ENCODE data around the gene GTPBP10. TPM values are rescaled to one million over a fixed set of nuclear protein-coding genes. Genes with fewer than 3 reads are reported as not detected.

The GTPBP10 gene
- total RNA-seq, 2 donors from 2014 or later: 7.4 to 16.2 TPM

DNA sequence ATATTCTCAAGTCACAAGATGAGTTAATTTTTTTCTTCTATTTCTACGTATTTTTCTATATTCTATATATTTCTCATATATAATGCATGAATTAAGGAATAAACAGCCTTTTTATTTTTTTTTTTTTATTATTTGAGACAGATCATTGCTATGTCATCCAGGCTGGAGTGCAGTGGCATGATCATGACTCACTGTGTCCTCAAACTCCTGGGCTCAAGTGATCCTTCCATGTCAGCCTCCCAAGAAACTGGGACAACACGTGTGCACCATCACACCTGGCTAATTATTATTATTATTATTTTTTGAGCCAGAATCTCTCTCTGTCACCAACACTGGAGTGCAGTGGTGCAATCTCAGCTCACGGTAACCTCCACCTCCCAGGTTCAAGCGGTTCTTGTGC lies 58.3 kb downstream of the GTPBP10 start:
- TF ChIP-seq, protein P1, sequence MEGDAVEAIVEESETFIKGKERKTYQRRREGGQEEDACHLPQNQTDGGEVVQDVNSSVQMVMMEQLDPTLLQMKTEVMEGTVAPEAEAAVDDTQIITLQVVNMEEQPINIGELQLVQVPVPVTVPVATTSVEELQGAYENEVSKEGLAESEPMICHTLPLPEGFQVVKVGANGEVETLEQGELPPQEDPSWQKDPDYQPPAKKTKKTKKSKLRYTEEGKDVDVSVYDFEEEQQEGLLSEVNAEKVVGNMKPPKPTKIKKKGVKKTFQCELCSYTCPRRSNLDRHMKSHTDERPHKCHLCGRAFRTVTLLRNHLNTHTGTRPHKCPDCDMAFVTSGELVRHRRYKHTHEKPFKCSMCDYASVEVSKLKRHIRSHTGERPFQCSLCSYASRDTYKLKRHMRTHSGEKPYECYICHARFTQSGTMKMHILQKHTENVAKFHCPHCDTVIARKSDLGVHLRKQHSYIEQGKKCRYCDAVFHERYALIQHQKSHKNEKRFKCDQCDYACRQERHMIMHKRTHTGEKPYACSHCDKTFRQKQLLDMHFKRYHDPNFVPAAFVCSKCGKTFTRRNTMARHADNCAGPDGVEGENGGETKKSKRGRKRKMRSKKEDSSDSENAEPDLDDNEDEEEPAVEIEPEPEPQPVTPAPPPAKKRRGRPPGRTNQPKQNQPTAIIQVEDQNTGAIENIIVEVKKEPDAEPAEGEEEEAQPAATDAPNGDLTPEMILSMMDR (IDR thresholded peaks at IDR 0.05): no peak
- no peaks in the 10 kb centered on the region for H3K36me3 ChIP-seq
- H3K27ac ChIP-seq: no peak overlapping the region
- H3K4me3 ChIP-seq: no peak overlapping the region
- DNase-seq (ENCODE audit: low spot score): no peak
- ATAC-seq (ENCODE audit: insufficient number of reproducible peaks, low FRiP score, low read depth): no peak
- H3K27me3 ChIP-seq (replicated peaks; ENCODE audit: insufficient read depth): no peaks in the 10 kb centered on the region
- no peaks in the 10 kb centered on the region for H3K4me1 ChIP-seq (ENCODE audit: control insufficient read depth in 1 of 2, low read depth in 2 of 2)
- H3K9me3 ChIP-seq: peaks cover 3% of the 10 kb centered on the region

- ATAC-seq (ENCODE audit: insufficient number of reproducible peaks, low FRiP score, low read depth): no peak
- no peaks in the 10 kb centered on the region for H3K27me3 ChIP-seq (replicated peaks; ENCODE audit: insufficient read depth)
- peaks cover 0 to 7% of the 10 kb centered on the region in 2 donors for H3K4me1 ChIP-seq (ENCODE audit: control insufficient read depth in 1 of 2, low read depth in 2 of 2)
- H3K36me3 ChIP-seq: no peaks in the 10 kb centered on the region
- no peaks in the 10 kb centered on the region for H3K9me3 ChIP-seq
- H3K27ac ChIP-seq: no peak overlapping the region
- H3K4me3 ChIP-seq: no peak overlapping the region
- TF ChIP-seq, protein P1 (IDR thresholded peaks at IDR 0.05): no peak
- DNase-seq (ENCODE audit: low spot score): no peak
Observed at GRCh38 chr7:90407484-90407821, 60.9 kb downstream of the GTPBP10 start.

GRCh38 chr7:90408142-90408541 lies 61.6 kb downstream of the GTPBP10 start:
- H3K4me3 ChIP-seq: no peak overlapping the region
- peaks cover 0 to 7% of the 10 kb centered on the region in 2 donors for H3K4me1 ChIP-seq (ENCODE audit: control insufficient read depth in 1 of 2, low read depth in 2 of 2)
- TF ChIP-seq, protein P1 (IDR thresholded peaks at IDR 0.05): no peak
- H3K27me3 ChIP-seq (replicated peaks; ENCODE audit: insufficient read depth): no peaks in the 10 kb centered on the region
- DNase-seq (ENCODE audit: low spot score) (no peak), ATAC-seq (ENCODE audit: insufficient number of reproducible peaks, low FRiP score, low read depth) (no peak)
- H3K27ac ChIP-seq: no peak overlapping the region
- no peaks in the 10 kb centered on the region for H3K9me3 ChIP-seq
- H3K36me3 ChIP-seq: peaks cover 6% of the 10 kb centered on the region

DNA sequence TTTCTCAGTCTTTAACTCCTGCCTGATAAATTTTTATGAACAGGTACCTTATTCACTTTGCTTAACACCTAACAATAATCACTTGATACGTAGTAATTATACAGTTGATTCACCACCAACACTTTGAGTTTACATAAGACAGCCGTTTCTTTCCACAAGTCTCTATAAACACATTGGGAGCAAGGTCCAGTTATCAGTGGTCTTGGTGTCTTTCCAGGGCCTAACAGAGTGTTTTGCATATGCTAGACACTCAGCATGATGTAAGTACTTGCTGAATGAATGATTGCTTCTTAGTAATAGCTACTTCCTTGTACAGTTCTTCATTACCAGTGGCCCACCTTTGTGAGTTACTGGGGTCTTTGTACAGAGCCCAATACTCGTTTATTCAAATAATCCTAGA lies 63.2 kb downstream of the GTPBP10 start:
- H3K27ac ChIP-seq: no peak overlapping the region
- no peaks in the 10 kb centered on the region for H3K9me3 ChIP-seq
- peaks cover 7% of the 10 kb centered on the region for H3K36me3 ChIP-seq
- H3K27me3 ChIP-seq (replicated peaks; ENCODE audit: insufficient read depth): no peaks in the 10 kb centered on the region
- ATAC-seq (ENCODE audit: insufficient number of reproducible peaks, low FRiP score, low read depth) (no peak), DNase-seq (ENCODE audit: low spot score) (no peak)
- H3K4me1 ChIP-seq (ENCODE audit: control insufficient read depth in 1 of 2, low read depth in 2 of 2): peaks cover 0 to 7% of the 10 kb centered on the region in 2 donors
- TF ChIP-seq, protein P1 (IDR thresholded peaks at IDR 0.05): no peak
- no peak overlapping the region for H3K4me3 ChIP-seq

GRCh38 chr7:90411510-90411909 lies 65.0 kb downstream of the GTPBP10 start:
- TF ChIP-seq, protein P1 (IDR thresholded peaks at IDR 0.05): no peak
- Histone ChIP-seq H3K27ac (no peak overlapping the region), H3K27me3 (replicated peaks; ENCODE audit: insufficient read depth) (no peaks in the 10 kb centered on the region), H3K9me3 (no peaks in the 10 kb centered on the region), H3K4me1 (ENCODE audit: control insufficient read depth in 1 of 2, low read depth in 2 of 2) (peaks cover 0 to 7% of the 10 kb centered on the region in 2 donors), H3K36me3 (peaks cover 7% of the 10 kb centered on the region), H3K4me3 (no peak overlapping the region)
- DNase-seq (ENCODE audit: low spot score): no peak
- ATAC-seq (ENCODE audit: insufficient number of reproducible peaks, low FRiP score, low read depth): no peak
